Osteocyte (in vitro differentiated cells): Measurements from ENCODE around the gene PCED1B. TPM values are rescaled to one million over a fixed set of nuclear protein-coding genes. Genes with fewer than 3 reads are reported as not detected.

Experiments used
- DNase-seq: peaks from one replicate; pipeline ENCODE4 v3.0.0; 2021; ENCODE audit warnings: mixed read lengths; ENCODE audit not compliant: unreplicated experiment; ENCODE audit errors: extremely low spot score
- H3K27ac Mint-ChIP-seq: one replicate; pipeline ENCODE4 v1.8.0; 2021; ENCODE audit warnings: mild to moderate bottlenecking, mixed read lengths; ENCODE audit not compliant: unreplicated experiment
- H3K27me3 Mint-ChIP-seq: one replicate; pipeline ENCODE4 v1.8.0; 2021; ENCODE audit warnings: mixed read lengths; ENCODE audit not compliant: unreplicated experiment
- H3K36me3 Mint-ChIP-seq: one replicate; pipeline ENCODE4 v1.8.0; 2021; ENCODE audit warnings: mixed read lengths; ENCODE audit not compliant: unreplicated experiment
- H3K4me1 Mint-ChIP-seq: one replicate; pipeline ENCODE4 v1.8.0; 2021; ENCODE audit warnings: mixed read lengths; ENCODE audit not compliant: unreplicated experiment
- H3K4me3 Mint-ChIP-seq: one replicate; pipeline ENCODE4 v1.8.0; 2021; ENCODE audit warnings: mild to moderate bottlenecking, moderate library complexity, mixed read lengths; ENCODE audit not compliant: unreplicated experiment
- H3K9me3 Mint-ChIP-seq: one replicate; pipeline ENCODE4 v1.8.0; 2021; ENCODE audit warnings: mixed read lengths; ENCODE audit not compliant: unreplicated experiment
- total RNA-seq: library from RNA; stranded (reverse); gene quantifications from 2 replicates; pipeline ENCODE4 v1.2.1, GENCODE V29; 2021
- TF ChIP-seq, protein P1 (sequence below): fragments of 200-600 bp; sonication (generic); IDR thresholded peaks from 2 replicates; pipeline ENCODE4 v1.5.0; 2021; ENCODE audit warnings: antibody characterized with exemption, mild to moderate bottlenecking, moderate library complexity

The PCED1B gene
- total RNA-seq, 1 donor from 2014 or later, result 1.6 TPM

DNA sequence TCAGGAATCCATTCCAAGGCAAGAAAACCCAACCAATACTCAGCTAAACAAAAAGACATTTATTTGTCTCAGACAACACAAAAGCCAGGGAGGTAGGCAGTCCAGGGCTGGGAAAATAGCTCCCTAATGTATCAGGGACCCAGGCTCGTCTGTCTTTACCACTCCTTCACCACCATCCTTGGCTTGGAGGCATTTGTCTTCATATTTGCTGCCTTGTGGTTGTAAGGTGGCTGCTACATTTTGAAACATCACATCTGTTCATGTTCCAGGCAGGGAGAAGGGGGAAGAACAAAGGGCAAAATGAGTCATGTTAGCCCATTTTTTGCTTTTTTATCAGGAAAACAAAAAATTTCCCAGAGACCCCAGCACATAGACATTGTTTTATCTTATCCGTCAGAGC, 44.8 kb upstream of the PCED1B start:
- no peaks in the 10 kb centered on the region for H3K9me3 Mint-ChIP-seq
- DNase-seq, result no peak
- no peaks in the 10 kb centered on the region for H3K36me3 Mint-ChIP-seq
- TF ChIP-seq, protein P1, sequence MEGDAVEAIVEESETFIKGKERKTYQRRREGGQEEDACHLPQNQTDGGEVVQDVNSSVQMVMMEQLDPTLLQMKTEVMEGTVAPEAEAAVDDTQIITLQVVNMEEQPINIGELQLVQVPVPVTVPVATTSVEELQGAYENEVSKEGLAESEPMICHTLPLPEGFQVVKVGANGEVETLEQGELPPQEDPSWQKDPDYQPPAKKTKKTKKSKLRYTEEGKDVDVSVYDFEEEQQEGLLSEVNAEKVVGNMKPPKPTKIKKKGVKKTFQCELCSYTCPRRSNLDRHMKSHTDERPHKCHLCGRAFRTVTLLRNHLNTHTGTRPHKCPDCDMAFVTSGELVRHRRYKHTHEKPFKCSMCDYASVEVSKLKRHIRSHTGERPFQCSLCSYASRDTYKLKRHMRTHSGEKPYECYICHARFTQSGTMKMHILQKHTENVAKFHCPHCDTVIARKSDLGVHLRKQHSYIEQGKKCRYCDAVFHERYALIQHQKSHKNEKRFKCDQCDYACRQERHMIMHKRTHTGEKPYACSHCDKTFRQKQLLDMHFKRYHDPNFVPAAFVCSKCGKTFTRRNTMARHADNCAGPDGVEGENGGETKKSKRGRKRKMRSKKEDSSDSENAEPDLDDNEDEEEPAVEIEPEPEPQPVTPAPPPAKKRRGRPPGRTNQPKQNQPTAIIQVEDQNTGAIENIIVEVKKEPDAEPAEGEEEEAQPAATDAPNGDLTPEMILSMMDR, result no peak
- H3K27ac Mint-ChIP-seq, result no peak overlapping the region
- no peak overlapping the region for H3K4me3 Mint-ChIP-seq
- H3K27me3 Mint-ChIP-seq, result no peaks in the 10 kb centered on the region
- peaks cover 24% of the 10 kb centered on the region for H3K4me1 Mint-ChIP-seq

DNA sequence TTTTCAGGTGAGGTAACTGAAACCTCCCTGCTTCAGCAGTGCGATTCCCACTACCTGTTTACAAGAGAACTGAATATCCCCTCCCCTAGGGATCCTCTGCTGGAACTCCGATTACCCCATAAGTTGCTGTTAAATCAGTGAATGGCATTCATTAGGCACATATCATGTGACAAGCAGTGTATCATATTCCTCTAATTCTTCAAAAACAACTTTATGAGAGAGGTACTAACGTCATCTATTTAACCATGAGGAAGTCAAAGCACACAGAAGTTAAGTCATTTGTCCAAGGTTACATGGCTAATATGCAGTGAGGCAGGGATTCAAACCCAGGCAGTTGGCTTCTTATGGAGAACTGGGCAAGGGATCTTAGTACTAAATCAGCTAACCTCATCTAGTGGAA, 43.9 kb upstream of the PCED1B start:
- Mint-ChIP-seq H3K27ac (no peak overlapping the region), H3K4me1 (peaks cover 24% of the 10 kb centered on the region), H3K36me3 (no peaks in the 10 kb centered on the region)

DNA sequence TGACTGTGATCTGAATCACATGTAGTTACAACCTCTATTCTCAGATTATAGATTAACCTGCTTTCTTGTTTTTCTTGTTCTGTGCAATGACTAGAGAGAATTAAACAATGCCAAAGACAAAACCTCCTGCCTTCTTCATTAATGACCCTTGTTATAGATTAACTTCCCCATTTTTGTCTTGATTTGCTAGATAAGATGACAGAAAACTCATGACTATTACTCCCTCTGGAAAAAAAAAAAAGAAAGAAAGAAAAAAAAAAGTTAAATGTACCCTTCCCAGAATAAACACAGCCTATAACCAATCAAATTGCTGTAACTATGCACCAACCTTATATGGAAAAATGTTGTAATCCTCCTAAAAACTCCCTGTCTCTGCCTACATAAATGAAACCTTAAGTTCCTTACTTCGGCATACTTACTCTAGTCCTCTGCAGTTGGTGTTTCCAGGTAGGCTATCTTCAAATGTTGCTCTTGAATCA, 41.1 kb upstream of the PCED1B start:
- DNase-seq, result no peak
- TF ChIP-seq, protein P1, result no peak
- H3K9me3 Mint-ChIP-seq, result no peaks in the 10 kb centered on the region
- no peaks in the 10 kb centered on the region for H3K27me3 Mint-ChIP-seq
- no peaks in the 10 kb centered on the region for H3K36me3 Mint-ChIP-seq
- H3K4me3 Mint-ChIP-seq, result no peak overlapping the region
- H3K4me1 Mint-ChIP-seq, result peaks cover 16% of the 10 kb centered on the region
- H3K27ac Mint-ChIP-seq, result peak overlapping the region; percentile 39

More for the DNA sequence above, 43.9 kb upstream of the PCED1B start:
- DNase-seq, result no peak
- no peak overlapping the region for H3K4me3 Mint-ChIP-seq
- no peaks in the 10 kb centered on the region for H3K9me3 Mint-ChIP-seq
- no peaks in the 10 kb centered on the region for H3K27me3 Mint-ChIP-seq
- TF ChIP-seq, protein P1, result no peak

DNA sequence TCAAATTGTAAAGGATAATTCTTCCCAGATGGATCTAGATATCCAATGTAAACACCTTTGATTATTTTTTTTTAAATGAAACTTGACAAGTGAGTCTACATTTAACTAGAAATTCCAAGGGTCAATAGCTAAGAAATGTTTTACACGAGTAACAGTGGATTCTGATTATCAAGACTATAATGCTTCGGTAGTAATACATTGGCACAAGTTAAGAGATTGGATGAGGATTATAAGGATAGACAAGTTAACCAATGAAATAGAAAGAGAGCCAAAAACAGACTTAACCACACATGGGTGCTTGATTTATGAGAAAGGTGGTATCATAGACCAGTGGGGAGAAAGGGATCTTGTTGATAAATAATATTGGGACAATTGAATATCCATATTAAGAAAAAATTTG, 40.3 kb upstream of the PCED1B start:
- Mint-ChIP-seq H3K4me1 (peaks cover 13% of the 10 kb centered on the region), H3K27me3 (no peaks in the 10 kb centered on the region), H3K27ac (no peak overlapping the region), H3K4me3 (no peak overlapping the region), H3K36me3 (no peaks in the 10 kb centered on the region), H3K9me3 (no peaks in the 10 kb centered on the region)
- no peak for DNase-seq
- TF ChIP-seq, protein P1, result no peak

DNA sequence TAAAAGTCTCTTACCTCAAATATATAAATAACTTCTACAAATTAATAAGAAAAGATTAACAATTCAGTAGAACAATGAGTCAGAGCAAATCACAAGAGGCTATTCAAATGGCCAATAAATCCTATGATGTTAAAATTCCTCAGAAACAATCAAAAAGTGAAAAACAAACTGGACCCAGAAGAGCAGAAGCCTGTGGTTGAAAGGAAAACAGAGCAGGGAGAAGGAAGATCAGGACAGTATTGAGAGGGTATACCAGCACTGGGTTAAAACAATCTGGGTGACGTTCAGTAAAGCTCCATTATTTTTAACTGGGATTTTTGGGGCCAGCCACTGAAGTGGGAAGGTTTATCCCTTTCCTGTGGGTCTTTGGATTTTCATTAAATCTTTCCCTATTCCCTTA, 39.7 kb upstream of the PCED1B start:
- TF ChIP-seq, protein P1, result no peak
- no peak overlapping the region for H3K27ac Mint-ChIP-seq
- peaks cover 11% of the 10 kb centered on the region for H3K4me1 Mint-ChIP-seq
- no peak for DNase-seq
- no peaks in the 10 kb centered on the region for H3K27me3 Mint-ChIP-seq
- no peaks in the 10 kb centered on the region for H3K36me3 Mint-ChIP-seq
- no peak overlapping the region for H3K4me3 Mint-ChIP-seq
- H3K9me3 Mint-ChIP-seq, result no peaks in the 10 kb centered on the region
